Activated CD8-positive, alpha-beta memory T cell treated with anti-CD3 and anti-CD28 coated beads for 48 hours (primary cell): Measurements from ENCODE around the gene AGAP1.

Source experiments
- DNase-seq, 3 experiments: peaks; one replicate each; pipeline ENCODE4 v3.0.0-alpha.2; 2020; ENCODE audit warnings: low read depth in 2 of 3, low spot score in 2 of 3

Gene AGAP1

DNA sequence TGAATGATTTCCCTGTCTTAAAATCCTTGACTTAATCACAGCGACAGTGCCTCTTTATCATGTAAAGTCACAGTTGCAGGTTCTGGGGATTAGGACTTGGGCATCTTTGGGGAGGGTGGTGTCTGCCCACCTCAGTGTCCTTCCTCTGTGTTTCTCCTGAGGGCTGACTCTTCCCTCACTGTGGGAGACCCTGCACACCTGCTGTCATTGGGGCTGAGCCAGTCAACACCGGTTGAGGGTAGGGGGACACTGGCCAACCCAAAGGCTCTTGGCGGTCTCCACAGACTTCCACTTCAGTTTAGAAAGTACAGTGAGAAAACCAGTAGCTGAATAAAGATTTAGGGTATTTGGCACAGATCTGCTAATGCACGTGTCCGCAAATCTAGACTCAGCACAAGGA, 36.9 kb downstream of the AGAP1 start:
- no peak for DNase-seq

- DNase-seq = no peak
Observed at GRCh38 chr2:235532307-235532706, 38.5 kb downstream of the AGAP1 start.

DNA sequence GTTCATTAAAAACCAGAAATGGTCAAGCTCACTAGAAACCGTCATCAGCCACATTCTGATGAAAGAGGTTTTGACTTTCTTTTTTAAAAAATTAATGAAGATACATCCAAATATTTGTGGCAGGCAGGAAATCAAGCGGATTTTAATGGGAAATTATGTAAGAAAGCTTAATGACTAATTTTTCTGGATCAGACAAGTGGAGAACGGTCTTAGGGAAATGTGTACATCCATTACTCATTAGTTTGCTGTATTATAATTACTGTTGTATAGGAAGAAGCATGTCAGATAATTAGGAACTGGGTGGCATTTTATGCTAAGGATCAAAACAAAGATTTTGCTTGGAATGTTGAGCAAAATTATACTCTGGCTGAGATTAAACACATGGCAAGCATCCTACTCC, 39.4 kb downstream of the AGAP1 start:
- DNase-seq = no peak

DNA sequence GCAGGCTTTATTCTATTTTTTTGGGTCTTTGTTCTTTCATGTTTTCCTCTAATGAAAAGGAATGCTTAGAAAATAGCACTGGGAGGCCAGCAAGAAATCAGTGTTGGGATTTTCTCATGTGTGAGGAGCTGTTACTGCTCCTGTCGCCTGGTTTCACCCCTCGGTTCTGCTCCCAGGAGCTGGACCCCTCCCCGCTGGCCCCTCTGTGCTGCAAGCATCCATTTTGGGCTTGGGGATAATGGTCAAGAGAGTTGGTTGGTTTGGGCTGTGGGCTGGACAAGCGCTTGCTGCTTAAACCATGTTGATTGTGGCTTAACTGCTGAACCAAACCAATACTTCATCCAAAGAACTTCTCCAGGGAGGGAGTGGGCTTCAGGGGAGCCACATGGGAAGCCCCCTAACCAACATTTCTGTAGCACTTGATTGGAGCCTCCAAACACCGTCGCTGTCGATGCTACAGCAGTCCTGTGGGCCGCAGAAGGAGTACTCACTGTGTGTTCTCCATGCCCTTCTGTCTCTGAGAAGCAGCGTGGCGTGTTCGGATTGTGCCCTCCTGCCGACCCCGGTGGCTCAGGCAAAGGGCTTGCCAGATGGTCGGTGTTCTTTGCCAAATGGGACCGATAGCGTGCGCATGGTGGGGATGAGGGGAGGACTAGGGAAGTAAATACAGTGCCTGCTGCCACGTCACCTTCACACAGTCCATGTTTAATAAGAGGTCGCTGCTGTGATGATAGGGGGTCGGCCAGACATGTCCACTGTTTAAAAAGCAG, 40.0 kb downstream of the AGAP1 start:
- DNase-seq = no peak

- DNase-seq = no peak
Observed at GRCh38 chr2:235534678-235535422, 41.0 kb downstream of the AGAP1 start.

DNA sequence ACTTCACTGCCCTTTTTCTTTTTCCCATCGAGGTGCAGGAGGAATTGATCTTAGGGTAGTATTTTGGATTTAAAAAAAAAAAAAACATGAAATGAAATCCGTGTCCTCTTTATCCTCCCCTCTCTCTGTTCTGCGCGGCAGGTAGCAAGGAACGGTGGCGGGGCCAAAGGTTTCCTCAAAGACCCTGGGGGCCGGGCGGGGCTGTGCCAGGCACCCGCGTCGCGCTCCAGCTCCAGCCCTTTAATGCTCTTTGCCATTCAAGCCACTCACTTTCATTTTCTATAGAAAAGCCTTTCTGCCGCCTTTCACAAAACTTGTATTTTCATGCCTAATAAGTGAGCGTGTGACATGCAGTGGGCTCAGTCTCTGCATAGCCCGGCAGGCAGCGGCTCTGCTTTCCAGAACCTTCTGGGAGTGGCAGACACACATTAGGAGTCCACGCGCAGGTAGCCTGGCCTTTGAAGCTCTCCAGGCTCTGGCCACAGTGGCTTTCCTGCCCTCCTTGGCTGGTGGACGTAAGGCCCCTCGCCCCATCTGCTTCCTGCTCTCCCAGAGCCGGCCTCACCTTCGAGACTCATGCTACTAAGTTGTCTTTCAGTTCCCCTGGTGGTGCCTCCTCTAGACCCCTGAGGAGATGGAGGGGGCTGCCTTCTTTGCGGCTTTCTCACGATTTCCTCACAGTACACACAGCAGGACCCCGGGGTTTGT, 41.7 kb downstream of the AGAP1 start:
- no peak for DNase-seq

DNA sequence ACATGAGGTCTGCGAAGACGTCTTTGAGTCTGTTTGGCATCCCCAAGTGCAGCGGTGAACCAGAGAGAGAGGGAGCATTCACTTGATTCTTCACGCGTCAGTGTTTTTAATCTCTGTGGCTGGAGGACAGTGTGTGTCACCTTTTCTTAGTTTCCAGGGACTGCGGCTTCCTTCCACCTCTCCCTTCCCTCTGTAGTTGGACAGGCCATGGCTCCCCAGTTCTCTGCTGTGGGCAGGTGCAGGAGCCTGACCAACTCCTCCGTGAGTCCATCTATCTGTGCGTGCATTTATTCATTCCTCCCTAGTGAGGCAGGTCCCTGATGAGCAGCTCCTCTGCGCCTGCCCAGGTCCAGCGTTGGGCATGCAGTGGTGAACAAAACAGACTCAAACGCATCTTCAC, 42.9 kb downstream of the AGAP1 start:
- DNase-seq = no peak

DNA sequence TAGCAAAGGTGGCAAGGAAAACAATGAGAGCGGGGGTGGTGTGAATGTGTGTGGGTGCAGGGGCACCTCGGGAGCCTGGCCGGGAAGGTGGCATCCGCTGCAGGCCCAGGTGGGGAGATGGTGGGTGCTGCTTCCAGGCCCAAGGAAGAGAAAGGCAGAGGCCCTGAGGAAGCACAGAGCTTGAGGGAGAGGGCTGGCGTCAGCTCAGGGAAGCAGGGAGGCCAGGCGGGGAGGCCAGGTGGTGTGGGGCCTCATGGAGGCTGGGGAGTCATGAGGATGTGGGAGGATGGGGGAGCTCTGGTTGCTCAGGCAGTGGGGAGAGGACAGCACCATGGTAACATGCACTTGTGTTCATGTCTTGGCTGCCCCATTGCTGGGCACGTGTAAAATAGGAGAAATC, 43.3 kb downstream of the AGAP1 start:
- DNase-seq = no peak

DNA sequence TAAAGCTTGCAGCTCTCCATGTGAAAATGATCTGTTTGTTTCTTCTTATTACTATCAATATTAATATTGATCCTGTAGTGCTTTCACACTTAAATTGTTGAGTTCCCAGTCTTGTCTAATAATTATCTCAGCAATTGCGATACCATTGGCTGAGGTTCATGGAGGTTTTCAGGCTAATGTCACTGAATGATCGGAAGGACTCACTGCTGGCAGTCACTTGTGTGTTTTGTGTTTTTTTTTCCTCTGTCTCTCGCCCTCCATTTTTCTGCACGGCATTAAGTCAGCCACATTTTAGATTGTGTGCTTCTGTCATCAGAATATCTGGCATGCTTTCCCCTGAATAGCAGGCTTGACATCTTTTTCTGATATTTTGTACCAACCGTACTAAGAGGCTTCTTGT, 43.7 kb downstream of the AGAP1 start:
- DNase-seq = no peak

GRCh38 chr2:235538144-235538639, 44.3 kb downstream of the AGAP1 start:
- no peak for DNase-seq

GRCh38 chr2:235538981-235539380, 45.1 kb downstream of the AGAP1 start:
- DNase-seq = no peak

- no peak for DNase-seq
Observed at GRCh38 chr2:235539773-235540172, 45.9 kb downstream of the AGAP1 start.

- no peak for DNase-seq
Observed at GRCh38 chr2:235541016-235541415, 47.2 kb downstream of the AGAP1 start.

DNA sequence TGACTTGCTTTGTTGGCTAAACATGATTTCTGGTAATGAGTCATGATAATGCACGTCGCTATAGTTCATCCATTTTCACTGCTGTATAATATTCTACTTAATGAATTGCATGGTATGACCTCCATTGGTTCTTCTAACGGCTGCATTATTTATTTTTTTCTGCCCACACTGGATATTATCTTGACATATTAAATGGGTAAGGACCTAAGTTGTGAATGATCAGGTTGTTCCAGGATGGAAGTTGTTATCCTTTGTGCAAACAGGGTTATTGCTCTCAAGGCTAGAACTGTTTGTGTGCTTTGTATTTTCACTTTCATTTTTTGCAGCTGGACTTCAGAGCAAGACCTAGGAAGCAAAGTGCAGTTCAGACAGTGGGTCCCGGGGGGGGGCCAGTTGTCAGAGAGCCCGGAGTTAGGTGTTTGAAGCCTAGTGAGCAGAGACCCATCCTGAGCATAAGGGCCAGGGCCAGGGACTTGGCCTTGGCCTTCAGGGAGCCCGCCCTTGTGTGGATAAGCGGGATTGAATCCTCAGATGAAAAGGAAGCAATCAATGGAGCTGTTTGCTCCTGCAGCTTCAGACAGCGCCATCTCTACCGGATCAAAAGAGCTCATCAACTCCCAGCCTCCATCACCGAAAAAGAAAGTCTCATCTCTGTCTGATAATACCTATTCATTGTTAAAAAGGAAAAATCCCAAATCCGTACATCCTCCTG, 48.2 kb downstream of the AGAP1 start:
- DNase-seq = no peak

GRCh38 chr2:235542733-235543127, 48.9 kb downstream of the AGAP1 start:
- no peak for DNase-seq

- no peak for DNase-seq
Observed at GRCh38 chr2:235543128-235543750, 49.4 kb downstream of the AGAP1 start.

- DNase-seq = no peak
Observed at GRCh38 chr2:235543851-235544688, 50.2 kb downstream of the AGAP1 start.

DNA sequence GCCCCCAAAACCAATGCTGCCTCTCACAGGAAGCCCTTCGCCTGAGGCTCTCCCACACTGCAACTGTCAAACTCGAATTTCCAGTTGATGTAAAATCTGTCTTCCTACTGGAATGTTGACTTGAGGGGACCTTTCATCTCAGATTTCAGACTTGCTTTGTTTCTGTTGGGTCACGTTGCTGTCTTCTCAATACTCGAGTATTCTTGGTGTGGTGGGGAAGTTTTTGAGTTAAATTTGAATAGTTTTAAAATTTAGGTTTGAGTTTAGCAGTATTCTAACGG, 50.8 kb downstream of the AGAP1 start:
- DNase-seq = no peak

- DNase-seq = no peak
Observed at GRCh38 chr2:235545339-235546150, 51.7 kb downstream of the AGAP1 start.

DNA sequence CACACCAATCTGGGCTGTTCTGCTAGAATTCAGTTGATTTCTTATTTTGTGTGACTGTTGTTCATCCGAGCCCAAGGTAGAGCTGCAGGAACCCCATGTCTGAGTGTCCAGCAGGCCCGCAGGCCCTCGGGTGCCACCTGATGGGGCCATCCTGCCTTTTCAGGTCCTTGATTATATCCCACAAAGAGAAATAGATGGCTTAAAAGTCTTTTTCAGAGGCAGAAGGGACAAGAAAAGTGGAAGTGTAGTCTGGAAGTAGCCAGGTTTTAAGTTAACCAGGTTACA, 52.2 kb downstream of the AGAP1 start:
- no peak for DNase-seq
